Embryonic facial prominence (tissue), 1 donor: ENCODE data around the gene PRKG1.
"Not testable (repeated sequence)": the region's sequence is repeated elsewhere in the genome, so short reads cannot be mapped to it uniquely, and the experiment has no call there.

ENCODE experiments used
- DNase-seq: peaks from one replicate; pipeline ENCODE4 v3.0.0-alpha.2; 2016; ENCODE audit errors: extremely low spot score

Gene PRKG1

GRCh38 chr10:51422311-51423120, 348.2 kb downstream of the PRKG1 start:
- DNase-seq, result peak; percentile 20

- no peak for DNase-seq
These were observed 348.8 kb downstream of the PRKG1 start for GRCh38 chr10:51423121-51423452.

GRCh38 chr10:51425431-51425830, 351.1 kb downstream of the PRKG1 start:
- DNase-seq, result no peak

GRCh38 chr10:51427758-51428157, 353.5 kb downstream of the PRKG1 start:
- no peak for DNase-seq

GRCh38 chr10:51430506-51430905, 356.2 kb downstream of the PRKG1 start:
- no peak for DNase-seq

GRCh38 chr10:51433949-51434475, 359.7 kb downstream of the PRKG1 start:
- DNase-seq, result no peak

GRCh38 chr10:51436805-51437204, 362.5 kb downstream of the PRKG1 start:
- DNase-seq, result no peak

GRCh38 chr10:51439645-51440044, 365.4 kb downstream of the PRKG1 start:
- no peak for DNase-seq

- DNase-seq, result no peak
These were observed 371.3 kb downstream of the PRKG1 start for GRCh38 chr10:51445588-51445987.

- DNase-seq, result no peak
These were observed 372.8 kb downstream of the PRKG1 start for GRCh38 chr10:51447119-51447518.

- not testable (repeated sequence) for DNase-seq
These were observed 381.5 kb downstream of the PRKG1 start for GRCh38 chr10:51455762-51456161.

GRCh38 chr10:51459476-51459875, 385.2 kb downstream of the PRKG1 start:
- no peak for DNase-seq

GRCh38 chr10:51462076-51462779, 387.9 kb downstream of the PRKG1 start:
- no peak for DNase-seq

- DNase-seq, result no peak
These were observed 394.1 kb downstream of the PRKG1 start for GRCh38 chr10:51468424-51468823.

GRCh38 chr10:51469686-51470085, 395.4 kb downstream of the PRKG1 start:
- DNase-seq, result no peak

GRCh38 chr10:51471271-51471670, 397.0 kb downstream of the PRKG1 start:
- no peak for DNase-seq

GRCh38 chr10:51472154-51472553, 397.9 kb downstream of the PRKG1 start:
- no peak for DNase-seq

GRCh38 chr10:51479711-51480110, 405.4 kb downstream of the PRKG1 start:
- DNase-seq, result no peak

- no peak for DNase-seq
These were observed 411.4 kb downstream of the PRKG1 start for GRCh38 chr10:51485668-51486067.

- DNase-seq, result no peak
These were observed 413.3 kb downstream of the PRKG1 start for GRCh38 chr10:51487576-51487975.

- DNase-seq, result no peak
These were observed 414.6 kb downstream of the PRKG1 start for GRCh38 chr10:51488766-51489408.

GRCh38 chr10:51498424-51498823, 424.1 kb downstream of the PRKG1 start:
- DNase-seq, result no peak

GRCh38 chr10:51501396-51501795, 427.1 kb downstream of the PRKG1 start:
- no peak for DNase-seq
